ENCODE data around the gene TTLL1. TPM values are rescaled to one million over a fixed set of nuclear protein-coding genes. Genes with fewer than 3 reads are reported as not detected.

TTLL1 gene
- total RNA-seq, 2 donors from 2014 or later: 8.8 to 22.3 TPM

DNA sequence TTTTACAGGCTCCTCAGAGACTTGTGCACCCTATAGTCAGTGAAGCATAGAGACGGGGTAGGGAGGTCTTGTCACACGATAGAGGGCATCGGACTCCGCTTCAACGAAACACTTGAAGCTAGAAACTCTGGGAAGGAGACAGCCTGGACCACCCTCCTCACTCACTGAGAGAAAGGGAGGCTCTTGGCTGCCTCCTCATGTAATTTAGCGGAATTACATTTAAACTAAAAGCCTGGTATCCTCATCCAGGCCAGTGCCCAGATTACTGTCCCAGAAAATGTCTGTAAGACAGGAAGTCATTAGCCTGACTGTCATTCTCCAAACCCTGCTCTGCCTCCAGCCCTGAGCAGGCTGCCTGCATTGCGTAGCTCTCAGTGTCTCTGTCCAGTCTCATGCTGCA is 36.0 kb downstream of the TTLL1 start:
- WGBS: 90% methylated on average over 7 of the region's 7 CpGs
- no peaks in the 10 kb centered on the region for H3K4me1 ChIP-seq (replicated peaks)
- H3K36me3 ChIP-seq: no peaks in the 10 kb centered on the region
- no peaks in the 10 kb centered on the region for H3K27me3 ChIP-seq (replicated peaks; ENCODE audit: insufficient read depth)
- TF ChIP-seq POLR2AphosphoS5 (IDR thresholded peaks at IDR 0.05) (no peak), POLR2A (IDR thresholded peaks at IDR 0.05) (no peak)
- TF ChIP-seq, protein P1, sequence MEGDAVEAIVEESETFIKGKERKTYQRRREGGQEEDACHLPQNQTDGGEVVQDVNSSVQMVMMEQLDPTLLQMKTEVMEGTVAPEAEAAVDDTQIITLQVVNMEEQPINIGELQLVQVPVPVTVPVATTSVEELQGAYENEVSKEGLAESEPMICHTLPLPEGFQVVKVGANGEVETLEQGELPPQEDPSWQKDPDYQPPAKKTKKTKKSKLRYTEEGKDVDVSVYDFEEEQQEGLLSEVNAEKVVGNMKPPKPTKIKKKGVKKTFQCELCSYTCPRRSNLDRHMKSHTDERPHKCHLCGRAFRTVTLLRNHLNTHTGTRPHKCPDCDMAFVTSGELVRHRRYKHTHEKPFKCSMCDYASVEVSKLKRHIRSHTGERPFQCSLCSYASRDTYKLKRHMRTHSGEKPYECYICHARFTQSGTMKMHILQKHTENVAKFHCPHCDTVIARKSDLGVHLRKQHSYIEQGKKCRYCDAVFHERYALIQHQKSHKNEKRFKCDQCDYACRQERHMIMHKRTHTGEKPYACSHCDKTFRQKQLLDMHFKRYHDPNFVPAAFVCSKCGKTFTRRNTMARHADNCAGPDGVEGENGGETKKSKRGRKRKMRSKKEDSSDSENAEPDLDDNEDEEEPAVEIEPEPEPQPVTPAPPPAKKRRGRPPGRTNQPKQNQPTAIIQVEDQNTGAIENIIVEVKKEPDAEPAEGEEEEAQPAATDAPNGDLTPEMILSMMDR (IDR thresholded peaks at IDR 0.05): no peak
- DNase-seq (ENCODE audit: low spot score): no peak
- H3K27ac ChIP-seq: no peak overlapping the region
- intact Hi-C loops (cut with DNase I): no loop called here
- H3K9me3 ChIP-seq: no peaks in the 10 kb centered on the region
- no peak overlapping the region for H3K4me3 ChIP-seq

DNA sequence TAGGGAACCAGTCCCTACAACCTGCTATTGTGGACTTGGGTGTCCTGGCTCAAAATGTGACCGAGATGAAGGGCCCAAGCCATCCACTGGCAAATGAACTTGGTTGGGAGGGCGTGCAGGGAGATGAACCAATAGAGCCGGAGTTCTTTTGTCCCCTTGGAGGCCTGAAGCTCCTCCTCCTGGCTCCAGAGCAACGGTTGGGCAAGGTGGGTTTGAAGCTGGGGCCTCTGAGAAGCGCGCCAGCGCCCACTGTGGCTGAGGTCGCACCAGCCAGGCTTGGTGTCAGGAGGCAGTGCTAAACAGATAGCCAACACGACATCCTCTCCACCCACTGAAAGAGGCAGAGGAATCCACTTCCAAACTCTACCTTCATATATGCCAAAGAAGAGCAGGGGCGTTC is 38.2 kb downstream of the TTLL1 start:
- H3K27me3 ChIP-seq (replicated peaks; ENCODE audit: insufficient read depth): no peaks in the 10 kb centered on the region
- no peak overlapping the region for H3K4me3 ChIP-seq
- H3K4me1 ChIP-seq (replicated peaks): no peaks in the 10 kb centered on the region
- TF ChIP-seq, protein P1 (IDR thresholded peaks at IDR 0.05): no peak
- TF ChIP-seq POLR2AphosphoS5 (IDR thresholded peaks at IDR 0.05): no peak
- no peak for TF ChIP-seq POLR2A (IDR thresholded peaks at IDR 0.05)
- 76% methylated on average over 10 of the region's 10 CpGs for WGBS
- DNase-seq (ENCODE audit: low spot score): no peak
- intact Hi-C loops (cut with DNase I): no loop called here
- no peaks in the 10 kb centered on the region for H3K36me3 ChIP-seq
- H3K27ac ChIP-seq: no peak overlapping the region
- H3K9me3 ChIP-seq: no peaks in the 10 kb centered on the region

DNA sequence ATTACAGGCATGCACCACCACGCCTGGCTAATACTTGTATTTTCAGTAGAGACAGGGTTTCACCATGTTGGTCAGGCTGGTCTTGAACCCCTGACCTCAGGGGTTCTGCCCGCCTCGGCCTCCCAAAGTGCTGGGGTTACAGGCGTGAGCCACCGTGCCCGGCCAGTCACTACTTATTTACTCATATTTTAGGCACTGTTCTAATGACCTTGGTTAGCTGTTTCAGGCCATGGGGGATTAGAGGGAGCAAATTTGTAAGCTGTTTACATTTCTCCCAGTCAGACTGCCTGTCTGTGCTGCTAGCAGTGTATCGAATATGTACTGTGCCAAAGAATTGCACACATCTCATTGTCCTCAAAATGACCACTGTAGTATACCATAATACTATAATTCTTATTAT is 41.6 kb downstream of the TTLL1 start:
- Histone ChIP-seq H3K4me3 (no peak overlapping the region), H3K27me3 (replicated peaks; ENCODE audit: insufficient read depth) (no peaks in the 10 kb centered on the region), H3K27ac (no peak overlapping the region), H3K36me3 (no peaks in the 10 kb centered on the region), H3K9me3 (no peaks in the 10 kb centered on the region), H3K4me1 (replicated peaks) (no peaks in the 10 kb centered on the region)
- TF ChIP-seq, protein P1 (IDR thresholded peaks at IDR 0.05): no peak
- TF ChIP-seq POLR2AphosphoS5 (IDR thresholded peaks at IDR 0.05): no peak
- no peak for TF ChIP-seq POLR2A (IDR thresholded peaks at IDR 0.05)
- 95% methylated on average over 7 of the region's 7 CpGs for WGBS
- DNase-seq (ENCODE audit: low spot score): no peak
- intact Hi-C loops (cut with DNase I): no loop called here

DNA sequence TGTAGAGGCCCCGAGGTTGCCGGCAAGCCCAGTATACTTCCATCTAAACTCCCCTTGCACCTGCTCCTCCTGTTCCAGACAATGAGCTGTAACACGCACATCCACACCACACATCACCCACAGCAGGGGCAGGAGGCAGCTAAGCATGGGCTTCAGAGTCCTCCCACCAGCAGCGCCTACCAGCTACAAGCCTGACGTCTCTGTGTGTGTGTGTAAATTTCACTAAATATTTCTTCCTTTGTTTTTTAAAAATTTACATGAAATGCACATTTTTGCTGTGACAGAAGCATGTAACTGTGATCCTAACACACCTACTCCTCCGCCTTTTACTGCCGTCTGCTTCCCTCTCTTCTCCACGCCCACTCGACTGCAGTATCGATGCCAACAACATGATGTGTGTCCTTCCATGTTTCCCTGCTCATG is 44.9 kb downstream of the TTLL1 start:
- H3K4me1 ChIP-seq (replicated peaks): peaks cover 6% of the 10 kb centered on the region
- no peaks in the 10 kb centered on the region for H3K27me3 ChIP-seq (replicated peaks; ENCODE audit: insufficient read depth)
- TF ChIP-seq POLR2AphosphoS5 (IDR thresholded peaks at IDR 0.05): no peak
- TF ChIP-seq, protein P1 (IDR thresholded peaks at IDR 0.05): no peak
- TF ChIP-seq POLR2A (IDR thresholded peaks at IDR 0.05): no peak
- H3K4me3 ChIP-seq: no peak overlapping the region
- no peak for DNase-seq (ENCODE audit: low spot score)
- no peak overlapping the region for H3K27ac ChIP-seq
- intact Hi-C loops (cut with DNase I): no loop called here
- H3K9me3 ChIP-seq: no peaks in the 10 kb centered on the region
- H3K36me3 ChIP-seq: no peaks in the 10 kb centered on the region
- WGBS: 83% methylated on average over 10 of the region's 10 CpGs

DNA sequence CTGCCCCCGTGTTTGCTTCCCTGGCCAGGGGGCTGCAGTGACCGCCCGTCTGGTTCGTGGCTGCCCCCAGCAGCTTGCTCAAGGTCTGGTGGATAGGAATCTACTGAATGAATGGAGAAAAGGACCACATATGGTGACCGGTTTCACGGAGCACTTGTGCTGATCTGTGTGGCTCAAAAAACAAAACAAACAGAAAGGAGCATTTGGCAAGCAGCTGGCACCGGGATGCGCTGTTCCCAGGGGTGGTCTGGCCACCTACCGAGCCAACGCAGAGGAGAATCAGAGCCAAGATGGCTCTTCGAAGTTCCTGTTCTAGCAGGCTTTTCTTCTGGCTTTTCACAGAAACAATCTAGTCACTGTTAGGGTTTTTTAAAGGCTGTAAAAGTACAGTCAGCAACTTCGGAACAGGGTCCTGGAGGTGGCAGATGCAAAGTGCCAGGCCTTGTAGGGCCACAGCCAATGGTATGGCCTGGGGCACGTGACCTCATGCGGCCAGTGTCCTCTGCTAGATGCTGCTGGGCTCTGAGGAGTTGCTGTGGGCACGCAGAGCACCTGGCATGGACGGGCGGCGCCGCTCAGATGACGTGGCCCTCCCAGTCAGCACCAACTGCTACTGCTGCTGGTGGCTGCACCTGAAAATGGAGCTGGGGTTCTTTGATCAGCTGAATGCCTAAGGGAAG is 47.0 kb downstream of the TTLL1 start:
- Histone ChIP-seq H3K36me3 (no peaks in the 10 kb centered on the region), H3K4me3 (no peak overlapping the region), H3K27me3 (replicated peaks; ENCODE audit: insufficient read depth) (no peaks in the 10 kb centered on the region), H3K4me1 (replicated peaks) (peaks cover 6% of the 10 kb centered on the region), H3K27ac (peak overlapping the region; percentile 70 to 85), H3K9me3 (no peaks in the 10 kb centered on the region)
- intact Hi-C loops (cut with DNase I): no loop called here
- peak; percentile 77 for DNase-seq (ENCODE audit: low spot score)
- WGBS: 23% methylated on average over 20 of the region's 20 CpGs
- TF ChIP-seq POLR2AphosphoS5 (IDR thresholded peaks at IDR 0.05) (peak; percentile 75), POLR2A (IDR thresholded peaks at IDR 0.05) (no peak)
- TF ChIP-seq, protein P1 (IDR thresholded peaks at IDR 0.05): no peak
